ENCODE data around the gene PRR13.

DNA sequence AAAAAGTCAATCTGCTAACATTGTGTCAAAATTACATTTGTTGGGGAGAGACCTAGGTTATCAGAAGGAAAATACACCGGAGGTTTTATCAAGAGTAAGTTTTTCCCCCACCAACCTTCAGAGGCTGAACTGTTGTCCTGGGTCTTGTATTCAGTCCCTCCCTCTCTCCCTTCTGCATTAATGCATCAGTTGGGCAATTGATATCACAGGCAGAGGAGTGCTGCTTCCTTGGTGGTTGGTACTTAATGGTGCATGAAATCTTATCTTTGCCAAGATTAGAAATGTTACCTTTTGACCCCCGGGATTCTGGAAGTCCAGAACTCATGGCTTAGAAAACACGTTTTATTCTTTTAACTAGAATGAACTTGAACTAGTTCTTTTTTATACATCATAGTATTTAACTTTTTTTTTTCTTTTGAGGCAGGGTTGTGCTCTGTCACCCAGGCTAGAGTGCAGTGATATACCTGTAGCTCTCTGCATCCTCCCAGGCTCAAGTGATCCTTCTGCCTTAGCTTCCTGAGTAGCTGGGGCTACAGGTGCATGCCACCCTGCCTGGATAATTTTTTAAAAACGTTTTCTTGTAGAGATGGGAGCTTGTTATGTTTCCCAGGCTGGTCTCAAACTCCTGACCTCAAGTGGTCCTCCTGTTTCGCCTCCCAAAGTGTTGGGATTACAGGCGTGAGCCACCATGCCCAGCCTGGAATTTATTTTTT lies 15.3 kb downstream of the PRR13 start:
- TF ChIP-seq POLR2A (IDR thresholded peaks at IDR 0.05) (no peak), CTCF (IDR thresholded peaks at IDR 0.05) (no peak), POLR2AphosphoS5 (IDR thresholded peaks at IDR 0.05) (no peak)
